HT1080 (cell line): ENCODE measurements around the gene LAMA5. TPM values are rescaled to one million over a fixed set of nuclear protein-coding genes. Genes with fewer than 3 reads are reported as not detected.
A peak's percentile ranks its signal among the peaks of the same experiment; 100 is the strongest.

ENCODE experiments used
- DNase-seq: peaks from one replicate; pipeline ENCODE4 v3.0.0-alpha.2; 2015; ENCODE audit warnings: low read depth
- total RNA-seq: library from RNA; depleted of rRNA; stranded (reverse); fragments of >200 nt; shearing (Covaris generic); gene quantifications from 2 replicates; pipeline ENCODE4 v1.2.3, GENCODE V29; 2014

Gene LAMA5
- total RNA-seq, 1 experiment from 2014 or later, result 20.1 TPM

- DNase-seq, result peak; percentile 60
These were observed 16.9 kb downstream of the LAMA5 start for GRCh38 chr20:62350098-62350628.

GRCh38 chr20:62349556-62350097 is 17.5 kb downstream of the LAMA5 start:
- DNase-seq, result no peak

- DNase-seq, result no peak
These were observed 18.5 kb downstream of the LAMA5 start for GRCh38 chr20:62348604-62349003.

GRCh38 chr20:62347445-62347844 is 19.7 kb downstream of the LAMA5 start:
- DNase-seq, result no peak

- DNase-seq, result no peak
These were observed 20.0 kb downstream of the LAMA5 start for GRCh38 chr20:62347151-62347404.

GRCh38 chr20:62346398-62347150 is 20.5 kb downstream of the LAMA5 start:
- no peak for DNase-seq

GRCh38 chr20:62345681-62346370 is 21.3 kb downstream of the LAMA5 start:
- DNase-seq, result no peak

GRCh38 chr20:62344782-62345181 is 22.3 kb downstream of the LAMA5 start:
- no peak for DNase-seq

GRCh38 chr20:62344092-62344491 is 23.0 kb downstream of the LAMA5 start:
- DNase-seq, result no peak

GRCh38 chr20:62342910-62343309 is 24.2 kb downstream of the LAMA5 start:
- DNase-seq, result no peak

- no peak for DNase-seq
These were observed 27.5 kb downstream of the LAMA5 start for GRCh38 chr20:62339647-62340062.

- DNase-seq, result no peak
These were observed 28.9 kb downstream of the LAMA5 start for GRCh38 chr20:62338294-62338620.

GRCh38 chr20:62337558-62338293 is 29.4 kb downstream of the LAMA5 start:
- no peak for DNase-seq

GRCh38 chr20:62336775-62337557 is 30.1 kb downstream of the LAMA5 start:
- no peak for DNase-seq

GRCh38 chr20:62336329-62336728 is 30.8 kb downstream of the LAMA5 start:
- no peak for DNase-seq

GRCh38 chr20:62335532-62335931 is 31.6 kb downstream of the LAMA5 start:
- no peak for DNase-seq

GRCh38 chr20:62334881-62335280 is 32.2 kb downstream of the LAMA5 start:
- no peak for DNase-seq

GRCh38 chr20:62333820-62334595 is 33.1 kb downstream of the LAMA5 start:
- no peak for DNase-seq

GRCh38 chr20:62332989-62333819 is 33.9 kb downstream of the LAMA5 start:
- DNase-seq, result no peak

GRCh38 chr20:62332421-62332820 is 34.7 kb downstream of the LAMA5 start:
- no peak for DNase-seq
